Tibial nerve (tissue), 4 donors: ENCODE data around the gene SCN2B. TPM values are rescaled to one million over a fixed set of nuclear protein-coding genes. Genes with fewer than 3 reads are reported as not detected.

Source experiments
- DNase-seq, 2 donors: peaks; one replicate each; pipeline ENCODE4 v3.0.0-alpha.2; 2019; ENCODE audit warnings: low spot score in 2 of 2
- H3K27ac ChIP-seq, 4 donors: fragments of 200-600 bp; sonication (generic) in 3 of 4; one replicate each; pipeline ENCODE4 v1.5.1; 2017 to 2019; ENCODE audit warnings: mild to moderate bottlenecking in 1 of 4
- H3K27me3 ChIP-seq, 2 donors: fragments of 200-600 bp; sonication (generic) in 1 of 2; one replicate each; pipeline versions ENCODE4 v1.5.1 to v1.6.0; 2017 to 2019
- H3K36me3 ChIP-seq, 3 donors: fragments of 200-600 bp; sonication (generic); one replicate each; pipeline ENCODE4 v1.5.1; 2018 to 2019
- H3K4me1 ChIP-seq, 4 donors: fragments of 200-600 bp; sonication (generic) in 3 of 4; one replicate each; pipeline ENCODE4 v1.5.1; 2017 to 2019
- H3K4me3 ChIP-seq, 4 donors: fragments of 200-600 bp; sonication (generic) in 3 of 4; one replicate each; pipeline ENCODE4 v1.5.1; 2017 to 2019; ENCODE audit warnings: mild to moderate bottlenecking in 1 of 4, moderate library complexity in 1 of 4
- H3K9me3 ChIP-seq, 4 donors: fragments of 200-600 bp; sonication (generic) in 3 of 4; one replicate each; pipeline ENCODE4 v1.5.1; 2017 to 2019
- EP300 ChIP-seq, 2 donors: sonication (generic); formaldehyde crosslinking; IDR thresholded peaks; one replicate each; pipeline ENCODE4 v1.6.1; 2017; ENCODE audit warnings: antibody characterized with exemption in 2 of 2, mild to moderate bottlenecking in 1 of 2
- POLR2A ChIP-seq, 2 donors: fragments of 450-650 bp; IDR thresholded peaks; one replicate each; pipeline ENCODE4 v1.6.1; 2017; ENCODE audit warnings: antibody characterized with exemption in 2 of 2, mild to moderate bottlenecking in 2 of 2, moderate library complexity in 2 of 2
- WGBS, 2 donors: methylation state at CpG; one replicate each; pipeline ENCODE4 v1.1.5; 2018; 5-methylcytosine and 5-hydroxymethylcytosine counted together
- total RNA-seq, 4 donors: library from RNA; depleted of rRNA; stranded (reverse); fragments of >200 nt; gene quantifications; one replicate each; pipeline ENCODE4 v1.1.0, GENCODE V29; 2016
- TF ChIP-seq, protein P1 (sequence below), 5 experiments: fragments of 200-600 bp in 3 of 5; fragments of 450-650 bp in 2 of 5; sonication (generic) in 3 of 5; IDR thresholded peaks; one replicate each; pipeline ENCODE4 v1.5.1; 2016 to 2019; ENCODE audit warnings: antibody characterized with exemption in 5 of 5, mild to moderate bottlenecking in 3 of 5, moderate library complexity in 2 of 5

SCN2B gene
- total RNA-seq, 4 donors from 2014 or later = 0.78 to 1.3 (median 0.87) TPM; not detected in 1

DNA sequence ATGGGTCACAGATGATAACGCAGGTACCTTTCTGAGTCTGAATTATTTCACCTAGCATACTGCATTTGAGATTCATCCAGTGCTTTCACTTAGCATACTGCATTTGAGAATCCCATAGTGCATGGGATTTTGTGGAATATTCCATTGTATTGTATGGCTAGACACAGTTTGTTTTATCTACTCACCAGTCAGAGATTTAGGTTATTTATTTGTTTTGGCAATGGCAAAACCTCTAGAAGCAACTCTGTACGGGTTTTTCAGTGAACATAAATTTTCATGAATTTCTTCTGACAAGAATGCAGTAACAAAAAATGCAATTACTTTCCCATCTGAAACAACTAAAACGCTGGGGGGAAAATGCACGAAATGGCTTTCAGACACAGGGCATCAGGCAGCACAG is 48.1 kb downstream of the SCN2B start:
- Histone ChIP-seq H3K9me3 (no peaks in the 10 kb centered on the region), H3K4me3 (no peak overlapping the region), H3K27me3 (peaks cover 0 to 4% of the 10 kb centered on the region in 2 donors), H3K4me1 (no peaks in the 10 kb centered on the region), H3K27ac (no peak overlapping the region), H3K36me3 (no peaks in the 10 kb centered on the region)
- DNase-seq = no peak
- WGBS, 2 donors = 43 to 46% methylated on average over 4 of the region's 4 CpGs
- TF ChIP-seq EP300 (IDR thresholded peaks at IDR 0.05) (no peak), POLR2A (IDR thresholded peaks at IDR 0.05) (no peak)
- TF ChIP-seq, protein P1, sequence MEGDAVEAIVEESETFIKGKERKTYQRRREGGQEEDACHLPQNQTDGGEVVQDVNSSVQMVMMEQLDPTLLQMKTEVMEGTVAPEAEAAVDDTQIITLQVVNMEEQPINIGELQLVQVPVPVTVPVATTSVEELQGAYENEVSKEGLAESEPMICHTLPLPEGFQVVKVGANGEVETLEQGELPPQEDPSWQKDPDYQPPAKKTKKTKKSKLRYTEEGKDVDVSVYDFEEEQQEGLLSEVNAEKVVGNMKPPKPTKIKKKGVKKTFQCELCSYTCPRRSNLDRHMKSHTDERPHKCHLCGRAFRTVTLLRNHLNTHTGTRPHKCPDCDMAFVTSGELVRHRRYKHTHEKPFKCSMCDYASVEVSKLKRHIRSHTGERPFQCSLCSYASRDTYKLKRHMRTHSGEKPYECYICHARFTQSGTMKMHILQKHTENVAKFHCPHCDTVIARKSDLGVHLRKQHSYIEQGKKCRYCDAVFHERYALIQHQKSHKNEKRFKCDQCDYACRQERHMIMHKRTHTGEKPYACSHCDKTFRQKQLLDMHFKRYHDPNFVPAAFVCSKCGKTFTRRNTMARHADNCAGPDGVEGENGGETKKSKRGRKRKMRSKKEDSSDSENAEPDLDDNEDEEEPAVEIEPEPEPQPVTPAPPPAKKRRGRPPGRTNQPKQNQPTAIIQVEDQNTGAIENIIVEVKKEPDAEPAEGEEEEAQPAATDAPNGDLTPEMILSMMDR (IDR thresholded peaks at IDR 0.05) = no peak

DNA sequence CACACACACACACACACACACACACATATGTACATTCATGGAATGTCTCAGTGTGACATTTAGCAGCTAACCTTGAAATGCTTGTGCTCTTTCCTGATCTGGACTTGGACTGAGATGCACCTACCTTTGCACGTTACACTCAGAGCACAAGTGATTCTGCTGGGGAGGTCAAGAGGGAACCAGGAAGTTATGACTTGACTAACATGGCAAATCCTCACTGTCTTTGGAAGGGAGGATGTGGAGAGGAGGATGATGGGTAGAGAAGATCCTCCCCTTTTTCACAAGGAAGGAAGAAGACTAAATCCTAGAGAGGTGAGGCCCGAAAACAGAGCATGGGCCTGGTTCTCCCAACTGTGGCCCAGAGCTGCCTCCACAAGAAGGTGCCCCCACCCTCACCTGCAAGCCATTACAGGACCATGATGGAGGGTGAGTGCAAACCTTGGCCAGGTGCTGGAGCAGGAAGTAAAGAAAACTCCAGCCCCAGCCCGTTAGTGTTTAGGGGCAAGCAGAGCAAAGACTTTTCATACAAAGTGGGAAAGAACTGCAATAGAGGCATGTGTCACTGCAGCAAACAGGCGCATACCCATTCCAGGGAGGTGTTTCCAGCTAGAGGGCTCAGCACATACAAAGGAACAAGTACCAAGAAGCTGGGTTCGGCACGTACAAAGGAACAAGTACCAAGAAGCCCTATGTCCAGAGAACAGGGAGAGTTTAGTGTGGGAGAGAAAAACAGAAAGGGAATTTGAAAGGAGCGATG is 50.2 kb downstream of the SCN2B start:
- H3K27me3 ChIP-seq = peaks cover 0 to 4% of the 10 kb centered on the region in 2 donors
- 81 to 83% methylated on average over 7 of the region's 7 CpGs for WGBS, 2 donors

DNA sequence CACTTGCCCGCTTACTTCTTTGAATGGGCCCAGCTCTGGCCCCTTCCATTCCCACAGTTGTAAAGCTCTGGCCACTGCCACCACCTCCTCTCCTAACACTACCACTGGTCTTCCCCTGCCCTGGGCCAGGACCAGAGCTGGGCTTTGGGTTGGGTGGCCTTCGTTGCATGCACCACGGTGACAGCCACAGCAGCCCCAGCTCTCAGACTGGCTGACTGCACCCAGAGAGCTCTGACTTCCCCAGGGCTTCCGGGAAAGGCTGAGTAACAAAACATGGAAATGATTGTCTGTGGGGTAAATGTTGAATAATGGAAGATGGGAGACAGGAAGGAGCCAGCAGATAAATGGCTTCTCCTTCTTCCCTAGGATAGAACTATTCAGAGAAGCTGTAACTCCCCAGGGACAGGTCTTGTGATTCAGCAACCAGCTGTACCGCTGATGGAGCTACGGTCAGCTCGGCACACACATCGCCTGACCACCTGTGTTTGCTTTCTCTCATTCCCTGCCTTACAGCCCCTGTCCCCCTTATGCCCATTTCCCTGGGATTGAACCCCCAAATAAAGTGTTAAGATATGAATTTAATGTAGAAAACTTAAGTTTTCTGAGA is 51.4 kb downstream of the SCN2B start:
- Histone ChIP-seq H3K4me3 (no peak overlapping the region), H3K9me3 (no peaks in the 10 kb centered on the region), H3K27ac (no peak overlapping the region), H3K4me1 (no peaks in the 10 kb centered on the region), H3K27me3 (peaks cover 0 to 4% of the 10 kb centered on the region in 2 donors), H3K36me3 (no peaks in the 10 kb centered on the region)
- TF ChIP-seq POLR2A (IDR thresholded peaks at IDR 0.05) (no peak), EP300 (IDR thresholded peaks at IDR 0.05) (no peak)
- TF ChIP-seq, protein P1 (IDR thresholded peaks at IDR 0.05) = no peak
- no peak for DNase-seq
- WGBS, 2 donors = 72 to 77% methylated on average over 8 of the region's 8 CpGs

More for the DNA sequence above, 50.2 kb downstream of the SCN2B start:
- TF ChIP-seq EP300 (IDR thresholded peaks at IDR 0.05) = no peak
- no peak for TF ChIP-seq POLR2A (IDR thresholded peaks at IDR 0.05)
- TF ChIP-seq, protein P1 (IDR thresholded peaks at IDR 0.05) = no peak
- H3K9me3 ChIP-seq = no peaks in the 10 kb centered on the region
- no peak overlapping the region for H3K4me3 ChIP-seq
- no peak overlapping the region for H3K27ac ChIP-seq
- H3K36me3 ChIP-seq = no peaks in the 10 kb centered on the region
- DNase-seq = no peak
- no peaks in the 10 kb centered on the region for H3K4me1 ChIP-seq

DNA sequence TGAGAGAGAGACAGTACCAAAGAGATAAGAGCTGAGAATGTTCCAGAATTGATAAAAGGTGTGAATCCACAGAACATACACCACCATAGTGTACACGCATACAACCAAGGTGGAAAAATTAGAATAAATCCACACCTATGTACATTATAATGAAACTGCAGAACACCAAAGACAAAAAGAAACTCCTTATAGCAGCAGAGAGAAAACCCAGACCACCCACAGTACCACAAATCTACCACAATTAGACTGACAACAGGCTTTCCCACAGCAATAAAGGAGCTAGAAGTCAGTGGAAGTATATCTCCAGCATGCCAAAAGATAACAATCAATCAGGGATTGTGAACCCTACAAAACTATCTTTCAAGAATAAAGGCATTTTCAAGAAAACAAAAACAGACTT is 55.6 kb downstream of the SCN2B start:
- H3K9me3 ChIP-seq = no peaks in the 10 kb centered on the region
- H3K36me3 ChIP-seq = no peaks in the 10 kb centered on the region
- H3K27me3 ChIP-seq = peaks cover 0 to 8% of the 10 kb centered on the region in 2 donors
- 95 to 96% methylated on average over 1 of the region's 1 CpG for WGBS, 2 donors
- TF ChIP-seq EP300 (IDR thresholded peaks at IDR 0.05) (no peak), POLR2A (IDR thresholded peaks at IDR 0.05) (no peak)
- TF ChIP-seq, protein P1 (IDR thresholded peaks at IDR 0.05) = no peak
- no peak overlapping the region for H3K27ac ChIP-seq
- H3K4me1 ChIP-seq = no peaks in the 10 kb centered on the region
- no peak for DNase-seq
- no peak overlapping the region for H3K4me3 ChIP-seq
